Suppressor macrophage treated with lipopolysaccharide for 1 hour (primary cell): ENCODE results near the gene PTGES3L.
"Not testable (repeated sequence)": the region's sequence is repeated elsewhere in the genome, so short reads cannot be mapped to it uniquely, and the experiment has no call there.

Experiments used
- DNase-seq, 3 donors: peaks; one replicate each; pipeline ENCODE4 v3.0.0-alpha.2; 2020 to 2022

The PTGES3L gene

DNA sequence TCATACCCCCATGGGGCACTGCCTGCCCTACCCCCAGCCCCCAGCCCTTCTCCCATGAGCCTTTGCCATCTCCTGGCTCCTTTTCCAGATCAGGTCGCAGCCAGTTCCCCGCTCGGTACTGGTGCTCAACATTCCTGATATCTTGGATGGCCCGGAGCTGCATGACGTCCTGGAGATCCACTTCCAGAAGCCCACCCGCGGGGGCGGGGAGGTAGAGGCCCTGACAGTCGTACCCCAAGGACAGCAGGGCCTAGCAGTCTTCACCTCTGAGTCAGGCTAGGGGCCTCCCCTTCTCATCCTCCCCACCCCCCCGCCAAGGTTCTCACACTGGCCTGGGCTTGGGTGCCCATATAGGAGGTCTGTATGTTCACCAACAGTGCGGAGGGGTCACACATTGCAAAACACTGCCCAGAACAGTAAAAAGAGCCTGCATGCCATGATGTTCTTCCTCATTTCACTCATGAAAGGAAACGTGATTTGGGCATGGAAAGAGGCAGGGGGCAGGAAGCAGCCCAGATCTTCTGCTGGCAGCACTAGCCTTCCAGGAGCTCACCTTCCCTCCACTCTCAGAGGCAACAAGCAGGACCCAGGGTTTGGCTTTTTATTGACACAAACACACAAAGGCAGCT, 34.3 kb upstream of the PTGES3L start:
- DNase-seq, result peak in 2 of 3 donors; percentile 22 to 23

GRCh38 chr17:43013296-43013695, 33.4 kb upstream of the PTGES3L start:
- no peak for DNase-seq

GRCh38 chr17:43011728-43012472, 32.0 kb upstream of the PTGES3L start:
- DNase-seq, result no peak

DNA sequence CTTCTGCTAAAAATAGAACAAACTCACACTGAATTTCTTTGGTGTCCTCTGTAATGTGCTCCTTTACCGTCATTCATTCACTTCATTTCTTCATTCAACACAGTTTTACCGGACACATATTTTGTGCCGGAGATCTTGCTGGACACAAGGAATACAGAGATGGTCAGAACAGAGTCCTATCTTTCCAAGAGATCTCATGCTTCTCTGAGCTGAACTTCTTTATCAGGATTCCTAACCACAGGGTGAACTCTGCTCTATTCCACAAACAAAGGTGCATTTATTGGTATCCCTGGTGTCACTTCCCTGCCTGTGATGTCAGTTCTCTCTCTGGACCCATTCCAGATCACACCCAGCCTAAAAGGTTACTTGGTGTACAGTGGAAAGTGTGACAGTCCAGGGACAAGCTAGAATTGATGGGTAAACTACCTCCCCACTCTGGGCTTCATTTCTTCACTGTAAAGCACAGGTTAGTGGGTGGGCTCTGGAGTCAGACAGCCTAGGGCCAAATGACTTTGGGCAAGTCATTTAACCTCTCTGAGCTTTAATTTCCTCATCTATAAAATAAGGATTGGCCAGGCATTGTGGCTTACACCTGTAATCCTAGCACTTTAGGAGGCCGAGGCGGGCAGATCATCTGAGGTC, 30.9 kb upstream of the PTGES3L start:
- DNase-seq, result no peak

- peak; percentile 95 for DNase-seq
Observed at GRCh38 chr17:43006639-43007551, 27.0 kb upstream of the PTGES3L start, which contains the start of gene IFI35. TSS of gene IFI35 (plus strand) at chr17:43006784. CDS start at chr17:43006948, 164 bp downstream.

GRCh38 chr17:43003542-43004172, 23.8 kb upstream of the PTGES3L start:
- no peak for DNase-seq

DNA sequence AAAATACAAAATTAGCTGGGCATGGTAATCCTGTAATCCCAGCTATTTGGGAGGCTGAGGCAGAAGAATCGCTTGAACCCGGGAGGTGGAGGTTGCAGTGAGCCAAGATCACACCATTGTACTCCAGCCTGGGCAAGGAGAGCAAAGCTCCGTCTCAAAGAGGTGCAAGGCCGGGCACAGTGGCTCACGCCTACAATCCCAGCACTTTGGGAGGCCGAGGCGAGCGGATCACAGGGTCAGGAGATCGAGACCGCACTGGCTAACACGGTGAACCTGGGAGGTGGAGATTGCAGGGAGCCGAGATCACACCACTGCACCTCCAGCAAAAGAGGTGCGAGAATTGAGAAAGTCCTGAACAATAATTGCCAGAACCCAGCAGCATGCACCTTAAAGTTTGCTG, 21.0 kb upstream of the PTGES3L start:
- DNase-seq, result not testable (repeated sequence)

GRCh38 chr17:42999003-42999525, 19.2 kb upstream of the PTGES3L start:
- no peak for DNase-seq

DNA sequence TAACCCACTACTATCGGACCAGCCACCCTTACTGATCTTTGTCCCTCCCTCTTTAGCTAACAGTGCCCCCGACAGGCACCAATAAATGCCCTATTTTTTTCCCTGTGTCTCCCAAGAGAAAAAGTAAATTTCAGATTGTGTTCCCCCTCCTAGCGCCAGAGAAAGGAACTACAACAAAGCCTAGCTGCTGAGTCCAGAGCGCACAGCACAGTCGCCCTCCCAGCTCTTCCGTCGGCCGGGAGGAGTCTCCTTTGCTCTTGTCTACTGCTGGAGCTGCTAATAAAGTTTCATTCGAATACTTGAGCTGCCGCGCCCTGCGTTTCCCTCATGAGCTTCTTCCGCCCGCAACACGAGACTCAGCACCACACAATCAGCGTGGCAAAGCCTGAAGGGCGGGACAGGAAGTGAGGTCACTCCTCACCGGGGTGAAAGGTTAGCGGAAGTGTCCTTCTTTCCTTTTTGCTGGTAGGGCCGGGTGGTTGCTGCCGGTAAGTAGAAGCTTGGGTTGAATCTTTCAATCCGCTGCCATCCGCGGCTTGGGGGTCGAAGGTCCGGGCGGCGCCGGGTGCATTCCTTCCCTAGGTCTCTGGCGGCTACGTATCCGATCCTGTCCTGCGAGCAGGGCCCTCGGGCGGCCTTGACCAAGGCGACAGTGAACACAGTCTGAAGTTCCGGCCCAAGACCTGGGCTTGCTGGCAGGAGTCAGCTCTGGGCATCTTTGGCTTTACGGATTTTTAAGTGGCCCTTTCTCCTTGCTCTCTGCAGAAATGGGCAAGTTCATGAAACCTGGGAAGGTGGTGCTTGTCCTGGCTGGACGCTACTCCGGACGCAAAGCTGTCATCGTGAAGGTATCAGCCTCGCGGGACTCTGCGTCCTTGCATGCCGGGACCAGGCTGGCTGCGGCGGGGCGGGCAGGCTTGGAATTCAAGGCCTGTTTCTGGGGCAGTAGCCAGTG, 18.4 kb upstream of the PTGES3L start, which contains the start of gene RPL27:
Gene RPL27 (plus strand): TSS at position 436 of the 955 bp plus-strand sequence. CDS start 332 bp downstream, at position 768.
- peak; percentile 97 to 100 (median 99) for DNase-seq

- no peak for DNase-seq
Observed at GRCh38 chr17:42997390-42997983, 17.6 kb upstream of the PTGES3L start.

- not testable (repeated sequence) for DNase-seq
Observed at GRCh38 chr17:42993913-42994312, 14.0 kb upstream of the PTGES3L start.

- no peak for DNase-seq
Observed at GRCh38 chr17:42992872-42993271, 13.0 kb upstream of the PTGES3L start.

DNA sequence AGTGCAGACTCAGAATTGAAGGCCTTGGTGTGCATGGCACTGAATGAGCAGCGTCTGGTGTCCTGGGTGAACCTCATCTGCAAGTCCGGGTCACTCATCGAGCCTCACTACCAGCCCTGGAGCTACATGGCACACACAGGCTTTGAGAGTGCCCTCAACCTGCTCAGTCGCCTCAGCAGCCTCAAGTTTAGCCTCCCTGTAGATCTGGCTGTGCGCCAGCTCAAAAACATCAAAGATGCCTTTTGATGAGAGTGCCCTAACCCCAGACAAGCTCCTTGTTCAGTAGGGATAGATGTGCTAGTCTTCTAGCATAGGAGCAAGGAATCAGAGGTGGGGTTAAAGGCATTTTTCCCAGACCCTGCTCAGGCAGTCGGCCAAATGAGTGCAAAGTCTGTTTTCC, 11.6 kb upstream of the PTGES3L start:
- DNase-seq, result no peak

DNA sequence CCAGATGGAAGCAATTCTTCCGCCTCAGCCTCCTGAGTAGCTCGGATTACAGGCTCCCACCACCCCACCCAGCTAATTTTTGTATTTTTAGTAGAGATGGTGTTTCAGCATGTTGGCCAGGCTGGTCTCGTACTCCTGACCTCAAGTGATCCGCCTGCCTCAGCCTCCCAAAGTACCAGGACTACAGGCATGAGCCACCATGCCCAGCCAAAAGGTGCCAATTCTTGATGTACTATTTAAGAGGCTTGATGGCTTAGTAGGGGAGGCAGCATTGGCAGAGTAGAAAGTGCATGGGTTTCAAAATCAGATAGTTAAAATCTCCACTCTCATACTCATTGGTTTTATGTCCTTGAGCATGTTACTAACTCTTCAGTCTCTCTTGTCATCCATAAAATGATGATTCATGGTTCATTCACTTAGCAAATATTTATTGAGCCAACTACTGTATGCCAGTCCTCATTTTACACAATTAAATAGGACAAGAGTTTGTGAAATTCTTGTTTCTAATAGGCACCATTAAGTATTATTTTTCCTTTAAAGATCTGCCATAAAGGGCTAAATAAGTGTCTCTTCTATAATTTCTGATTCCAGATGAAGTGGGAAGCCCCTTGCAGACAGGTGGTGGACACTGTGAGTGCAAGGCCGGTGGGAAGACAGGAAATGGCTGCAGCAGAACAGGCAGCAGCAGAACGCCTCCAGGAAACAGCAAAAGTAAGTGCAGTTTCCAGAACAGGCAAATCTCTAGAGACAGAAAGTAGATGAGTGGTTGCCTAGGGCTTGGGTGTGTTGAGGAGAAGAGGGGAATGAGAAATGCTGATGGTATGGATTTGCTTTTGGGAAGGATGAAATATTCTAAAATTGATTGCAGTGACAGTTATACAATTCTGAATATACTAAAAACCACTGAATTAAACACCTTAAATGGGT, 10.1 kb upstream of the PTGES3L start:
- no peak for DNase-seq

DNA sequence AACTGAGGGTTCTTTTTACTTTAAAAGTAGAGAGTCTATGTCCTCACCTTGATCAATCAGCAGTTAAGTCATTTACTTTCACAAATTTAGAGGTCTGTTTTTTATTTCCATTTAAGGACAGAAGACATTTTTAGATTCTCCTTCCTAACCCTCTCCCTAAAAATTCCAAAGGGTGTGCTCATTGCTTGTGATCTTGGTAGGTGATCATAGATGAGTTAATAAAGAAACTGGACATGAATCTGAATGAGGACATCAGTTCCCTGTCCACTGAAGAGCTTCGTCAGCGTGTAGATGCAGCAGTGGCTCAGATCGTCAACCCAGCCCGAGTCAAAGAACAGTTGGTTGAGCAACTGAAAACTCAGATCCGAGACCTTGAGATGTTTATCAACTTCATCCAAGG, 9.3 kb upstream of the PTGES3L start:
- DNase-seq, result no peak

GRCh38 chr17:42985225-42985624, 5.3 kb upstream of the PTGES3L start:
- DNase-seq, result peak; percentile 81 to 89 (median 85)

DNA sequence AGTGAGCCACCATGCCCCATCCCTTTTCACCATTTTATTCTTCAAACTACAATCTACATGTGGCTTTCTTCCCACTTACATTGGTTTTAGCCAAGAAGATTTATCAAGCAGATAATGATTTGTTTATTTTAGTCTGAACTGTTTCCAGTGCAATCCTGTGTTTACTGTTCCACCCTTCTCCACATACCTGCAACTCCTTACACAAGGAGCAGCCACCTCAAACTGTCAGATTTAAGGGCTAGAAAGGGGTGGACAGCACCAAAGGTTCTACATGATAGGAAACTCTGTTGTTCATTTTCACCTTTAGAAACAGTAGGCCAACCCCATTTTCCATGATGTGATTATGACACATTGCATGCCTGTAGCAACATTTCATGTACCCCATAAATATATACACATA, 2.4 kb upstream of the PTGES3L start:
- DNase-seq, result no peak

- peak in 2 of 3 donors; percentile 36 to 40 for DNase-seq
Observed at GRCh38 chr17:42980766-42981397, 1.0 kb upstream of the PTGES3L start.
